H54 (cell line): ENCODE data around the gene UBE2U.
"Not testable (repeated sequence)": the region's sequence is repeated elsewhere in the genome, so short reads cannot be mapped to it uniquely, and the experiment has no call there.

Experiments used
- DNase-seq: peaks from one replicate; pipeline ENCODE4 v3.0.0; 2011; ENCODE audit warnings: low spot score, mixed read lengths; ENCODE audit not compliant: insufficient read length
- FAIRE-seq: peaks from 3 replicates; lab custom pipeline; 2011; peaks lifted over from hg19 to GRCh38; lab: Jason Lieb, UNC
- POLR2A ChIP-seq: IDR thresholded peaks from 2 replicates; pipeline ENCODE4 v1.6.1; 2011; ENCODE audit warnings: low read depth, mild to moderate bottlenecking, low read length

UBE2U gene

GRCh38 chr1:64200064-64200463 is 3.4 kb upstream of the UBE2U start:
- DNase-seq (no peak), FAIRE-seq (no peak)
- no peak for TF ChIP-seq POLR2A

DNA sequence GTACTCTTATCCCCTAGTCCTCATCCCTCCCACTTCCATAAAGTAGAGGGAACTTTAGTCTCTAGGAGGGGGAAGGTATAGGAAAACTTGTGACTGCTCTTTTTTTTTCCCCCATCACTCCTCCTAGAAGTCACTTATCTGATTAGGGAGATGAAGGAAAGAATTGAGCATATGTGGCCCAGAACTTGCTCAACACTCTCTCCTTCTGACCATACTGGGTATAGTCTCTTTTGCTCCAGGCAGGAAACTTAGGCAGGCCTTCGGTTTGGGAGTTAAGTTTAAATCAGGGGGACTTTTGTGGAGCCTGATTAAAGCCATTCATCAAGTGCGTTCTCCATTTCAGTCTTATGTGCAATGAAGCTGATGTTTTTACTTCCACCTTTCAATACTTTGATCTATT is 5.8 kb downstream of the UBE2U start:
- DNase-seq (no peak), FAIRE-seq (no peak)
- no peak for TF ChIP-seq POLR2A

- FAIRE-seq: peak; percentile 89
- no peak for TF ChIP-seq POLR2A
- DNase-seq: peak; percentile 22
Observed at GRCh38 chr1:64212031-64212430, 8.6 kb downstream of the UBE2U start.

GRCh38 chr1:64215576-64215975 is 12.2 kb downstream of the UBE2U start:
- no peak for FAIRE-seq
- no peak for DNase-seq
- no peak for TF ChIP-seq POLR2A

DNA sequence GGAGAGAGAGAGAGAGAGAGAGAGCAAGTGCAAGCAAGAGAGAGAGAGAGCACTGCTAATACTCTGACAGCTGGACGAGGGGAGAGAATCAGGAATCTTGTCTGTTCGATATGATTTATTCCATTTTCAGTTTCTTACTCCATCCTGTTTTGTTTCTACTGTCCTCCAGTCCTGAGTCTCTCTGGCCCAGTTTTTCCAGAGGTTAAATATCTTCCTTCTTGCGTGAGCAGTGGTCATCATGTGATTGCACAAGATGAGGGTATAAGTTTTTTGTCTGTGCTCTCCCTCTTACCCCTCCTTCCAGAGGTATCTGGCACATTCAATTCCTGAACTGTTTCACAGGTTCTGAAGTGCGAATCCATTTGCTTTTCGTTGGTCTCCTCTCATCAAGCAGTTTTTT is 16.8 kb downstream of the UBE2U start:
- FAIRE-seq (no peak), DNase-seq (no peak)
- no peak for TF ChIP-seq POLR2A

GRCh38 chr1:64223329-64224151 is 20.1 kb downstream of the UBE2U start:
- DNase-seq: peak; percentile 34
- FAIRE-seq: peak; percentile 88
- TF ChIP-seq POLR2A: no peak

GRCh38 chr1:64224236-64224635 is 20.8 kb downstream of the UBE2U start:
- not testable (repeated sequence) for FAIRE-seq, DNase-seq

GRCh38 chr1:64228167-64228957 is 24.9 kb downstream of the UBE2U start:
- FAIRE-seq (peak; percentile 92), DNase-seq (peak; percentile 27)
- TF ChIP-seq POLR2A: no peak

DNA sequence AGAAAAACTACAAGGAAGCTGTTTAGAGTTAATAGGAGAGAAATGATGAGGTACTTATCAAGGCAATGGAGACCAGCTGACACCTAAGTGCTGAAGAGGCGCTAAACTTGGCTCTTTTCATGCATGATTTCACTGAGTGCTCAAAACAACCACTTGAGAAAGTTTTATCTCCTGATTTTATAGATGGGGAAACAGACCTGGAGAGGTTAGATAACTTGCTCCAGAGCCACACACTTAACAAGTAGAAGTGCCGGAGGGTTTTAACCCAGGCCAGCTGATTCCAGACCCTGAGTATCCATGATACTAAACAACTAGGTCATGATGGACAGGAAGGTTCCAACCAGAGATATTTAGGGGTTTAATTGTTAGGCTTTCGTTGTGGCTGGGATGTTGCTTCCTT is 25.9 kb downstream of the UBE2U start:
- DNase-seq: no peak

DNA sequence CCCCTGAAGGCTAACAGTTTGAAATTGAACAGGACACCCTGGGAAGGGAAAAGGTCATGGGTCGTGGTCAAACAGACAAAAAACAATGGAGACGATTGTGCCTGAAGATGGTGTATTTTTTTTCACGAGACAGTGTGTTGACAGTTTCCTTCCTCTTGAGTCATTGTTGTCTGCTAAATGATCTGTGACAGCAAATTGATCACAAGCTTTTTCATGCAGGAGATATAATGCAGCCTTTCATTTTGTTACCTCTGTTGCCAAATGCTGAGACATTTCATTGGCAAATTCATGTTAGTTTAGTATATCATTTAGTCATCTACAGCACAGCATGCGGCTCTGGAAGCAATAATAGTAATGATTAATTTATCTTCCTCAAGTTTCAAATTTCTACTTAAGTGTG is 27.7 kb downstream of the UBE2U start:
- peak; percentile 27 for FAIRE-seq
- no peak for DNase-seq
- TF ChIP-seq POLR2A: no peak

More for the DNA sequence above, 25.9 kb downstream of the UBE2U start:
- TF ChIP-seq POLR2A: no peak
- no peak for FAIRE-seq

DNA sequence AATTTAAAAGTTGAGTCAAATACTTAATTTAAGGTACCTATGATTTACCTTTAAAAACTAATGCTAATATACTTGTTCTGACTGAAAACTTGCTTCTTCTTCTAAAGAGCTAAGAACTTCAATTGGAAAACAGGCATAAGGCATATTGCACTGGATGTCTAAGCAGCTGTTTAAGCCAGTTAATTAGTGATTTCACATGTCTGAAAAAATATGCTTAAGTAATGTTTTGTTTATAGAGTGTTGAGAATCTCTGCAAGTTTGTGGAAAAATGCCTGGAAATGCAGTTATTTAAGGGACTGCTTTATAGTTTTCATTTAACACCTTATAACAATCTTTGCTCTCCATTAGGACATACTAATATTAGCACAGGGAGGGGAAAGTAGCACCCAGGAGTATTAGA is 28.2 kb downstream of the UBE2U start:
- TF ChIP-seq POLR2A: no peak
- DNase-seq: no peak
- FAIRE-seq: no peak

DNA sequence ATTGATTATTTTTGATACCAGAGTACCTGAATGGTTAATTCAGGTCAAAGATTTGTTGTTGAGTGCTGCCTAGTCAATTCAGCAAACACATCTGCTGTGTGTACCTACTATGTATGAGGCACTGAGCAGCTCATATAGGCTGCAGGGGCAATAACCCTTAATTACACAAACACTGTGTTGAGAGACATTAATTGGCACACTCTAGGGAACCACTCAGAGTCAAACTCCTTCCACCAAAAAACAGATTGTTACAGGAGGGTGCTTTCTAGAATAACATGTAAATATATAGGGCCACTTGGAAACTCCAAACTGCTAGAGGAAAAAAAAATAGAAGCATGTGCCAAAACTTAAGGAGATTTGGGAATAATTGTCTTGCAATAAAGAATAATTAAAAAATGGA is 31.3 kb downstream of the UBE2U start:
- no peak for TF ChIP-seq POLR2A

GRCh38 chr1:64235181-64235580 is 31.8 kb downstream of the UBE2U start:
- FAIRE-seq (no peak), DNase-seq (no peak)
- no peak for TF ChIP-seq POLR2A

More for the DNA sequence above, 31.3 kb downstream of the UBE2U start:
- FAIRE-seq: no peak
- DNase-seq: no peak

- DNase-seq: no peak
- no peak for TF ChIP-seq POLR2A
- FAIRE-seq: no peak
Observed at GRCh38 chr1:64235910-64236309, 32.5 kb downstream of the UBE2U start.
